Thyroid gland (tissue), 4 donors: Measurements from ENCODE around the gene TMEM94. TPM values are rescaled to one million over a fixed set of nuclear protein-coding genes. Genes with fewer than 3 reads are reported as not detected.

Experiments used
- DNase-seq, 2 donors: peaks; one replicate each; pipeline ENCODE4 v3.0.0-alpha.2; 2019
- H3K27ac ChIP-seq, 3 donors: fragments of 200-600 bp; sonication (generic); 1 replicate in 2 of 3; 2 replicates in 1 of 3; pipeline ENCODE4 v1.5.1; 2016 to 2019; ENCODE audit warnings: mild to moderate bottlenecking in 1 of 3, moderate library complexity in 1 of 3
- H3K27me3 ChIP-seq: fragments of 200-600 bp; sonication (generic); one replicate; pipeline ENCODE4 v1.5.1; 2019
- H3K36me3 ChIP-seq, 2 donors: fragments of 200-600 bp; sonication (generic); one replicate each; pipeline ENCODE4 v1.5.1; 2016 to 2019
- H3K4me1 ChIP-seq, 2 donors: fragments of 200-600 bp; sonication (generic); one replicate each; pipeline ENCODE4 v1.5.1; 2017 to 2019
- H3K4me3 ChIP-seq, 3 donors: fragments of 200-600 bp; sonication (generic); replicated peaks in 1 of 3; 1 replicate in 2 of 3; 2 replicates in 1 of 3; pipeline ENCODE4 v1.5.1; 2016; ENCODE audit warnings: mild to moderate bottlenecking in 1 of 3
- H3K9me3 ChIP-seq: fragments of 200-600 bp; sonication (generic); one replicate; pipeline ENCODE4 v1.5.1; 2017
- CTCF ChIP-seq, 6 experiments: fragments of 200-600 bp in 3 of 6; fragments of 450-650 bp in 3 of 6; sonication (generic) in 3 of 6; IDR thresholded peaks; one replicate each; pipeline ENCODE4 v1.5.1; 2016 to 2019; ENCODE audit warnings: antibody characterized with exemption in 6 of 6, mild to moderate bottlenecking in 2 of 6, inconsistent platforms in 1 of 6, moderate library complexity in 1 of 6
- POLR2A ChIP-seq, 2 donors: fragments of 450-650 bp; IDR thresholded peaks; one replicate each; pipeline ENCODE4 v1.6.1; 2017; ENCODE audit warnings: antibody characterized with exemption in 2 of 2, mild to moderate bottlenecking in 2 of 2, moderate library complexity in 1 of 2
- WGBS, 2 donors: methylation state at CpG; one replicate each; pipeline ENCODE4 v1.1.5; 2017; 5-methylcytosine and 5-hydroxymethylcytosine counted together
- intact Hi-C: fragments of 100-400 bp; cut with DNase I; formaldehyde crosslinking; loops from one replicate; pipeline ENCODE4 v1.15.1; 2023
- total RNA-seq, 4 donors: library from RNA; depleted of rRNA; stranded (reverse); fragments of >200 nt; gene quantifications; one replicate each; pipeline ENCODE4 v1.2.3, GENCODE V29; 2016

The TMEM94 gene
- total RNA-seq, 4 donors from 2014 or later, result 52.1 to 116 (median 92.7) TPM

GRCh38 chr17:75482098-75482942, 25.9 kb downstream of the TMEM94 start:
- H3K27me3 ChIP-seq, result no peaks in the 10 kb centered on the region
- H3K27ac ChIP-seq, result no peak overlapping the region
- H3K4me3 ChIP-seq, result no peak overlapping the region
- no peak for TF ChIP-seq POLR2A (IDR thresholded peaks at IDR 0.05)
- WGBS, 2 donors, result 89 to 91% methylated on average over 16 of the region's 16 CpGs
- no peaks in the 10 kb centered on the region for H3K9me3 ChIP-seq
- H3K4me1 ChIP-seq, result peaks cover 0 to 23% of the 10 kb centered on the region in 2 donors
- DNase-seq, result no peak
- H3K36me3 ChIP-seq, result no peaks in the 10 kb centered on the region
- intact Hi-C loops, result no loop called here

- Histone ChIP-seq H3K36me3 (no peaks in the 10 kb centered on the region), H3K27ac (peak overlapping the region in 1 of 3 donors; percentile 8), H3K9me3 (no peaks in the 10 kb centered on the region), H3K27me3 (no peaks in the 10 kb centered on the region), H3K4me3 (no peak overlapping the region), H3K4me1 (peaks cover 0 to 31% of the 10 kb centered on the region in 2 donors)
- 68 to 76% methylated on average over 3 to 4 of the region's 12 CpGs for WGBS, 2 donors
- TF ChIP-seq CTCF (IDR thresholded peaks at IDR 0.05) (no peak), POLR2A (IDR thresholded peaks at IDR 0.05) (no peak)
- DNase-seq, result no peak
- intact Hi-C loops, result no loop called here
These were observed 29.3 kb downstream of the TMEM94 start for GRCh38 chr17:75485688-75486087.

GRCh38 chr17:75486151-75486550, 29.7 kb downstream of the TMEM94 start:
- Histone ChIP-seq H3K9me3 (no peaks in the 10 kb centered on the region), H3K4me1 (peaks cover 0 to 30% of the 10 kb centered on the region in 2 donors), H3K27ac (peak overlapping the region in 1 of 3 donors; percentile 8), H3K27me3 (no peaks in the 10 kb centered on the region), H3K4me3 (no peak overlapping the region), H3K36me3 (no peaks in the 10 kb centered on the region)
- 86 to 92% methylated on average over 14 of the region's 14 CpGs for WGBS, 2 donors
- no peak for DNase-seq
- TF ChIP-seq CTCF (IDR thresholded peaks at IDR 0.05) (no peak), POLR2A (IDR thresholded peaks at IDR 0.05) (no peak)
- intact Hi-C loops, result no loop called here

GRCh38 chr17:75486951-75487350, 30.5 kb downstream of the TMEM94 start:
- Histone ChIP-seq H3K36me3 (peaks cover 0 to 6% of the 10 kb centered on the region in 2 donors), H3K9me3 (no peaks in the 10 kb centered on the region), H3K27me3 (no peaks in the 10 kb centered on the region), H3K4me3 (no peak overlapping the region), H3K27ac (peak overlapping the region in 1 of 3 donors; percentile 27), H3K4me1 (peaks cover 0 to 24% of the 10 kb centered on the region in 2 donors)
- 74 to 78% methylated on average over 5 of the region's 5 CpGs for WGBS, 2 donors
- no peak for DNase-seq
- TF ChIP-seq CTCF (IDR thresholded peaks at IDR 0.05), result no peak
- no peak for TF ChIP-seq POLR2A (IDR thresholded peaks at IDR 0.05)
- intact Hi-C loops, result no loop called here

GRCh38 chr17:75487351-75488070, 31.1 kb downstream of the TMEM94 start:
- Histone ChIP-seq H3K27me3 (no peaks in the 10 kb centered on the region), H3K27ac (peak overlapping the region in 2 of 3 donors; percentile 27 to 41), H3K36me3 (peaks cover 0 to 8% of the 10 kb centered on the region in 2 donors), H3K4me1 (peaks cover 0 to 24% of the 10 kb centered on the region in 2 donors), H3K4me3 (no peak overlapping the region), H3K9me3 (no peaks in the 10 kb centered on the region)
- WGBS, 2 donors, result 77% methylated on average over 10 to 12 of the region's 12 CpGs
- no peak for DNase-seq
- TF ChIP-seq POLR2A (IDR thresholded peaks at IDR 0.05) (no peak), CTCF (IDR thresholded peaks at IDR 0.05) (no peak)
- intact Hi-C loops, result no loop called here
